CD4-positive, alpha-beta T cell treated with Interleukin-2 at 100 ng/mL for 4 hours (primary cell): Measurements from ENCODE around the gene LALBA.
"Not testable (repeated sequence)": the region's sequence is repeated elsewhere in the genome, so short reads cannot be mapped to it uniquely, and the experiment has no call there.

Experiments
- DNase-seq: peaks from one replicate; pipeline ENCODE4 v3.0.0-alpha.2; 2020; ENCODE audit warnings: low spot score

Gene LALBA

DNA sequence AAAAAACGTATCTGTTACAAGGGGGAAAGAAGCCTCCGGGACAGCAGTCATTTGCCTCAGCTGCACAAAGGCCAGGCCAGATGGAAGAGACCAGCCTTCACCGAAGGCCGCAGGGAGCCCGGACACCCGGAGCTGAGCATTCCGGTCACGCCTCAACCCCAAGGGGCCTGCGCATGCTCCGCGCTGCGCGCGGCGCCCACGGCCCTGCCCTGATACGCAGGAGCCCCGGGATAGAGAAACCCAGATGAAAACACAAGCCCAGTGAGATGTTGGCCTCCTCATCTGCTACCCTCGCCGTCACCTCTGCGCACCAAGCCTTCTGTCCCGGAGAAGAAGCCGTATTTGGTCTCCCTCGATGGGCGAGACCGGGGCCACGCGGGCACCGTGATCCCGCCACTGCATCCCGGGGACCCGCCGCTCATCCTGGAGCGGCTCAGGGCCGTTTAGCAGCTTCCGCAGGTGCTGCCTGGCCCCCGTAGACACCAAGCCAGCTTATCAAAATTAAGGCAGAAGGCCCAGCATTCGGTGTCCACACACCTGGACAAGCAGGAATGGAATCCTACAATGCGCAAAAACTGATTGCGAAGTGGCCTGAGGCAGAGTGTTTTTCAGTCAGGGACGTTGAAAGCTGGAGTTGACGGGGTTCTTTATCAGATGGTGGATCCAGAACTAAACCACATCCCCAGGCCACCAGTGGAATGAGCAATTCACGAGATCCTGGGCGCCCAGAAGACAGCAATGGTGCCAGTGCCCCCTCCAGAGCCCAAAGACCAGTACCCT lies 41.8 kb downstream of the LALBA start:
- DNase-seq = no peak

DNA sequence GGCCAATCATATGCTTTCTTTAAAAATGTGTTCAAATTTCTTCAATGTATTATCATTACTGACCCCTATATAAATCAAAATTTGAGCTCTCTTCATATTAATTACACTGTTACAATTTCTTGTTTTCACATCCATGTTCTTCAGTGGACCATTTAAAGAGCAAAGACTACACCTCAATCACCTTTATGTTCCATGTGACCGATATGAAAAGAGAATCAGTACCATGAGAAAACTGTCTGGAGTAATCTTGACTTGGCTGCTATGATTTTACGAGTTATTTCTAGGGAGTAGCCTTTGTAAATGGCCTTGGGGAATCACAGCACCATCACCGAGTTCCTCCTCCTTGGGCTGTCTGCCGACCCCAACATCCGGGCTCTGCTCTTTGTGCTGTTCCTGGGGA lies 44.5 kb downstream of the LALBA start, which contains the start of gene OR8S1:
Gene OR8S1 (plus strand): TSS at position 301 of the 400 bp plus-strand sequence. CDS start 0 bp downstream, at position 301.
- DNase-seq = no peak

DNA sequence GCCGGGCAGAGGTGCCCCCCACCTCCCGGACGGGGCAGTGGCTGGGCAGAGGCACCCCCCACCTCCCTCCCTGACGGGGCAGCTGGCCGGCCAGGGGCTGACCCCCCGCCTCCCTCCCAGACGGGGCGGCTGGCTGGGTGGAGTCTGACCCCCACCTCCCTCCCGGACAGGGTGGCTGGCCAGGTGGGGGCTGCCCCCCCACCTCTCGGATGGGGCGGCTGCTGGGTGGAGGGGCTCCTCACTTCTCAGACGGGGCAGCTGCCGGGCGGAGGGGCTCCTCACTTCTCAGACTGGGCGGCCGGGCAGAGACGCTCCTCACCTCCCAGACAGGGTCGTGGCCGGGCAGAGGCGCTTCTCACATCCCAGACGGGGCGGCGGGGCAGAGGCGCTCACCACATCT lies 49.5 kb downstream of the LALBA start:
- not testable (repeated sequence) for DNase-seq
